Activated CD4-positive, alpha-beta T cell treated with anti-CD3 and anti-CD28 coated beads, Interleukin-2, amount 10 ng/mL, durations not matched to agents 24 days and 14 days (primary cell): ENCODE measurements around the gene TEAD1. TPM values are rescaled to one million over a fixed set of nuclear protein-coding genes. Genes with fewer than 3 reads are reported as not detected.
"Not testable (repeated sequence)": the region's sequence is repeated elsewhere in the genome, so short reads cannot be mapped to it uniquely, and the experiment has no call there.

Experiments used
- DNase-seq: peaks from one replicate; pipeline ENCODE4 v3.0.0; 2022
- H3K27ac Mint-ChIP-seq: one replicate; pipeline ENCODE4 v1.8.0; 2022; ENCODE audit warnings: mild to moderate bottlenecking, mixed read lengths
- H3K27me3 Mint-ChIP-seq: one replicate; pipeline ENCODE4 v1.8.0; 2022; ENCODE audit warnings: mixed read lengths
- H3K36me3 Mint-ChIP-seq: one replicate; pipeline ENCODE4 v1.8.0; 2022; ENCODE audit warnings: low read depth, mild to moderate bottlenecking, mixed read lengths
- H3K4me1 Mint-ChIP-seq: one replicate; pipeline ENCODE4 v1.8.0; 2021; ENCODE audit warnings: mixed read lengths
- H3K4me3 Mint-ChIP-seq: one replicate; pipeline ENCODE4 v1.8.0; 2022; ENCODE audit warnings: mild to moderate bottlenecking, moderate library complexity, mixed read lengths
- H3K9me3 Mint-ChIP-seq: one replicate; pipeline ENCODE4 v1.8.0; 2021; ENCODE audit warnings: mixed read lengths
- intact Hi-C: fragments of 100-400 bp; cut with micrococcal nuclease; formaldehyde crosslinking; loops from one replicate; pipeline ENCODE4 v1.15.1; 2023
- total RNA-seq: library from RNA; stranded (reverse); gene quantifications from 2 replicates; pipeline ENCODE4 v1.2.3, GENCODE V29; 2022

Gene TEAD1
- total RNA-seq, 1 donor from 2014 or later, result 0.49 TPM

DNA sequence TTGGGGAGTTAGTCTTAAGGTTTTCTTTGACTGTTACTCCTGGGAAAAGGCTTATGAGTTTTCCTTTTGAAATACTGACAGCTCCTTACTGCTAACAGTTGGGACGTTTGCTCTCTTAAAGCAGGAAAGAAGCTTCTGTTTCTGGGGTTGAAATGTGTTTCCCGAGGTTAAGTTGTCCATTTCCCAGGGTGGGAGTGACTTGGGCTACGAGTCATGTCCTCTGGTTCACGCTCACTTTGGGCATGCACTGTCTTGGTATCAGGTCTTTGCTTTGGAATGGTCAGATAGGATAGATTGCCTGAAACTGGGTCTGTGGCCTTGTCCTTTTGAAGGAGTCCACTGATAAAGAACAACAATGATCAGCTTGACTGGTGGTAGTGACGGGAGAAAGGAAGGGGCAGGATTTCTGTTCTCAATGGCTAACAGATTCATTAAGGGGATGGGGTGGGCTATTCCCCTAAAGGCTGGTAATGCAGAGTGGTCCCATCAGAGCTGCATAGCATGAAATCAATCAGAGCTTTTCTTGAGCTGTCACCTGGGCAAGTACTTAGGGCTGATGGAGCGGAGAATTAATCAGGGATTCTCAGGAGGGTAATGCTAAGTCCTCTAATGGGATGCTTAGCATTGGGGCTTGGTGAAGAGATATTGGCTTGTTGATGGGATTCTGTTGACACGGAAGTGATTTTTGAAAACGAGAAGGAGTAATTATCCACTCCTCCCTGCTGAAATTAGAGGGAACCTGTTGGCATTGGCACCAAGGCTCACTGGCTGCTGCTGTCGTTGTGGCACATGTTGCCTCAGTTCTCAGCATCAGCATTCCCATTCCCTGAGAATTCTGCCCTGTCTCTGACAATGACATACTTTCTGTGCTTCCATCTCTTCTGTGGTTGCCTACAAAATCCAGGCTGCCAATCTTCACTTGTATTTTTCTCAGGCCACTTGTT, 81.6 kb downstream of the TEAD1 start:
- H3K9me3 Mint-ChIP-seq, result no peaks in the 10 kb centered on the region

DNA sequence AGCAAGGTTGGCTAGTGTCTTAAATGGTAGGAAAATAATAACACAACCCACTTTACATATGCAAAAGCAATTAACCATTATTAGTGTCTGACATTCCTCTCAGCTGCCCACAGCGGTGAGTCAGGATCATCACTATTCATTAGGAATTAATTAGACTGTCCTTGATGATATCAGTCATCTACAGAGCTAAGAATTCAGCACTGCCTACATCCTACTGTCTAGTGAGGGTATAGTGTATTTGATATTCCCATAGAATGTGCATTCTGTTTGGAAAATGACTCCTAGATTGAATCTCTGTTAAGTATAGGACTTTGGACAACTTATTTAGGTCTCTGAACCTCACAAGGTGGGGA, 82.2 kb downstream of the TEAD1 start:
- Mint-ChIP-seq H3K36me3 (no peaks in the 10 kb centered on the region), H3K4me1 (no peaks in the 10 kb centered on the region), H3K9me3 (no peaks in the 10 kb centered on the region), H3K27me3 (peaks cover 25% of the 10 kb centered on the region), H3K4me3 (no peak overlapping the region), H3K27ac (no peak overlapping the region)
- no peak for DNase-seq
- intact Hi-C loops, result no loop called here

More for the DNA sequence above, 81.6 kb downstream of the TEAD1 start:
- Mint-ChIP-seq H3K27me3 (peaks cover 21% of the 10 kb centered on the region), H3K36me3 (no peaks in the 10 kb centered on the region), H3K4me3 (no peak overlapping the region), H3K4me1 (no peaks in the 10 kb centered on the region), H3K27ac (no peak overlapping the region)
- intact Hi-C loops, result no loop called here
- DNase-seq, result no peak

GRCh38 chr11:12756867-12757266, 82.6 kb downstream of the TEAD1 start:
- no peak for DNase-seq
- H3K36me3 Mint-ChIP-seq, result no peaks in the 10 kb centered on the region
- H3K4me3 Mint-ChIP-seq, result no peak overlapping the region
- intact Hi-C loops, result no loop called here
- H3K27me3 Mint-ChIP-seq, result peaks cover 28% of the 10 kb centered on the region
- no peaks in the 10 kb centered on the region for H3K4me1 Mint-ChIP-seq
- H3K27ac Mint-ChIP-seq, result no peak overlapping the region
- no peaks in the 10 kb centered on the region for H3K9me3 Mint-ChIP-seq

DNA sequence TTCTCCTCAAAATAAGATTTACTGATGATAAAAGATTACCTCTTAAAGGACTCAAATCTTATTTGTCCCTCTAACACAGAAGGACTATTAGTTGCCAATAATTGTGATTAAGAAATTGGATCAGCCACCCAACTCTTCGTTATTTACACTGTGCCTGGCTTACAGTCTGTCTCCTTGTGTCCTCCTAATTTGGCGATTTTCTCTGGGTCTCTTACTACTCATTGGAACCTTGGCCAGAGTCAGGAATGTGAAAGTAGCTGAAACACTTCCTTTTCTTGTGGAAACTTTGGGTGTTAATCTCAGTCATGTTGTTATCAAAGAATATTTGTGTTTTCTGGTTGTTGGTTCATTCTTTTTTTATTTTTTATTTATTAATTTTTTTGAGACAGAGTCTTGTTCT, 83.2 kb downstream of the TEAD1 start:
- Mint-ChIP-seq H3K27me3 (peaks cover 29% of the 10 kb centered on the region), H3K27ac (no peak overlapping the region), H3K4me3 (no peak overlapping the region), H3K36me3 (no peaks in the 10 kb centered on the region), H3K9me3 (no peaks in the 10 kb centered on the region), H3K4me1 (no peaks in the 10 kb centered on the region)
- no peak for DNase-seq
- intact Hi-C loops, result no loop called here

DNA sequence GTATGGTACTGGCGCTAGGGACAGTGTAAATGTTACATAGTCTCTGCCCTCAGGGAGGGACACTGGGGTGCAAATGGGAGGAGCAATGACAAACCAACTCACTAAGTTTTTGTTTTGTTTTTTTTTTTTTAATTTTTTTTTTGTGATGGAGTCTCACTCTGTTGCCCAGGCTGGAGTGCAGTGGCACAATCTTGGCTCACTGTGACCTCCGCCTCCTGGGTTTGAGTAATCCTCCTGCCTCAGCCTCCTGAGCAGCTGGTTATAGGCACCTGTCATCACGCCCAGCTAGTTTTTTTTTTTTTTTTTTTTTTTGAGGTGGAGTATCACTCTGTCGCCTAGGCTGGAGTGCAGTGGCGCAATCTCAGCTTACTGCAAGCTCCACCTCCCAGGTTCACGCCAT, 83.9 kb downstream of the TEAD1 start:
- intact Hi-C loops, H3K27ac Mint-ChIP-seq: not testable (repeated sequence)
- peaks cover 34% of the 10 kb centered on the region for H3K27me3 Mint-ChIP-seq

GRCh38 chr11:12761029-12761428, 86.8 kb downstream of the TEAD1 start:
- intact Hi-C loops, result no loop called here
- H3K36me3 Mint-ChIP-seq, result no peaks in the 10 kb centered on the region
- no peak overlapping the region for H3K27ac Mint-ChIP-seq
- no peak for DNase-seq
- H3K27me3 Mint-ChIP-seq, result peaks cover 28% of the 10 kb centered on the region
- no peaks in the 10 kb centered on the region for H3K9me3 Mint-ChIP-seq
- H3K4me1 Mint-ChIP-seq, result no peaks in the 10 kb centered on the region
- H3K4me3 Mint-ChIP-seq, result no peak overlapping the region

More for the DNA sequence above, 83.9 kb downstream of the TEAD1 start:
- H3K4me1 Mint-ChIP-seq, H3K36me3 Mint-ChIP-seq, H3K9me3 Mint-ChIP-seq, H3K4me3 Mint-ChIP-seq, DNase-seq: not testable (repeated sequence)

- Mint-ChIP-seq H3K4me1 (no peaks in the 10 kb centered on the region), H3K9me3 (no peaks in the 10 kb centered on the region), H3K36me3 (no peaks in the 10 kb centered on the region), H3K27ac (no peak overlapping the region), H3K4me3 (no peak overlapping the region), H3K27me3 (peaks cover 28% of the 10 kb centered on the region)
- no peak for DNase-seq
- intact Hi-C loops, result no loop called here
Measured at GRCh38 chr11:12762278-12762677, 88.1 kb downstream of the TEAD1 start.

DNA sequence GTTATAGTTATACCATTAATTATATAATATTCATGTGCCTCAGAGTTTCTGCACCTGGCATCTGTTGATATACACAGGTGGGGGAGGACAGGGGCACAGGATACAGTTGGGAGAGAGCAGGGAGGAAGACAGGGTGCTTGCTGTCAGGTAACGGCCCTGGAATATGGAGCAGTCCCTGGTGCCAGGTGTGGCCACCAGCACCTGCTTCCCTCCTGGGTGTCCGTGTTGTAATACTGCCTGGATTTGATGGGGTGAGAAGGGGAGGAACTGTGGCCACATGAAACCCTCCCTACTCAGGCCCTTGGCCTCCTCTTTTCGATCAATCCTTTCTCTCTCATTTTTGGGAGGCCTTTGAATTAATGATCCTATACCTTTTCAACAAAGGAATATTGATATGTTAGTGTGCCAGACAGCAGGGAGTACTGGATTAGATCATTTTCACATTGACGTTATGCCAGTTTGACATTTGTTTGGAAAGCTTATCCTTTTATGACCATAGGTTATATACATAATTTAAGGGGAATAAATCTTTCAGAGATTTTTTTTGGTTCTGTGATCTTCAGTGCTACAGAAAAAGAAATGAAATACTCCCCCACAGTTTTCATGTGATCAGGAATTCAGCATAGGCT, 88.6 kb downstream of the TEAD1 start:
- intact Hi-C loops, result no loop called here
- H3K27me3 Mint-ChIP-seq, result peaks cover 32% of the 10 kb centered on the region
- H3K36me3 Mint-ChIP-seq, result no peaks in the 10 kb centered on the region
- no peak overlapping the region for H3K4me3 Mint-ChIP-seq
- no peaks in the 10 kb centered on the region for H3K9me3 Mint-ChIP-seq
- no peak for DNase-seq
- H3K4me1 Mint-ChIP-seq, result no peaks in the 10 kb centered on the region
- no peak overlapping the region for H3K27ac Mint-ChIP-seq

DNA sequence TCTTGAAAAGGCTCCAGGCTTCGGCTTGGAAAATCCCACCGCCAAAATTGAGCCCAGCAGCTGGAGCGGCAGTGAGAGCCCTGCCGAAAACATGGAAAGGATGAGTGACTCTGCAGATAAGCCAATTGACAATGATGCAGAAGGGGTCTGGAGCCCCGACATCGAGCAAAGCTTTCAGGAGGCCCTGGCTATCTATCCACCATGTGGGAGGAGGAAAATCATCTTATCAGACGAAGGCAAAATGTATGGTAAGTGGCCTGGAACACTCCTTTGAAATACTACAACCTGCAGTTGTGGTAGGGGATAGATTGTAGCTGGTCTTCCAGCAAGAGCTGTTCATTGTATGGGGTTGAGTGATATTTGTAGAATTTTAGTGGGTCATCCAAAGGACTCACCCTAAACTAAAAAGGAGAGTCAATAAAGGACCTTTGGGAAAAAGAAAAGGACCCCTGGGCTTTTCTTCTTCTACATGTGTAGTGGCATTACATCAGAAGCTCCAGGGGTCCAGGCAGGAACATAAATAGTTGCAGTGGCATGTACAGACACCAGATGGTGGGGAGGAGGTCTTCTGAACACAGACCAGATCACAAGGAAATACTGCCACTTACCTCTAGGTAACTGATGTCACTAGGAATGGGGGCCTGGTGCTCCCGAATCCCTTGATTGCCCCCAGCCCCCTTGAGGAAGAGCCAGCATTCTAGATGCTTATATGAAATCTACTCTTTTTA, 90.1 kb downstream of the TEAD1 start:
- H3K4me3 Mint-ChIP-seq, result no peak overlapping the region
- intact Hi-C loops, result no loop called here
- no peaks in the 10 kb centered on the region for H3K4me1 Mint-ChIP-seq
- peaks cover 30% of the 10 kb centered on the region for H3K27me3 Mint-ChIP-seq
- H3K27ac Mint-ChIP-seq, result no peak overlapping the region
- H3K36me3 Mint-ChIP-seq, result no peaks in the 10 kb centered on the region
- H3K9me3 Mint-ChIP-seq, result no peaks in the 10 kb centered on the region
- no peak for DNase-seq

GRCh38 chr11:12765428-12765827, 91.2 kb downstream of the TEAD1 start:
- Mint-ChIP-seq H3K4me3 (no peak overlapping the region), H3K9me3 (no peaks in the 10 kb centered on the region), H3K36me3 (no peaks in the 10 kb centered on the region), H3K27ac (no peak overlapping the region), H3K4me1 (no peaks in the 10 kb centered on the region), H3K27me3 (peaks cover 27% of the 10 kb centered on the region)
- intact Hi-C loops, result no loop called here
- DNase-seq, result no peak

GRCh38 chr11:12767027-12767426, 92.8 kb downstream of the TEAD1 start:
- H3K4me1 Mint-ChIP-seq, result peaks cover 3% of the 10 kb centered on the region
- H3K36me3 Mint-ChIP-seq, result no peaks in the 10 kb centered on the region
- intact Hi-C loops, result no loop called here
- no peaks in the 10 kb centered on the region for H3K9me3 Mint-ChIP-seq
- H3K27me3 Mint-ChIP-seq, result peaks cover 19% of the 10 kb centered on the region
- no peak overlapping the region for H3K27ac Mint-ChIP-seq
- H3K4me3 Mint-ChIP-seq, result no peak overlapping the region
- no peak for DNase-seq

DNA sequence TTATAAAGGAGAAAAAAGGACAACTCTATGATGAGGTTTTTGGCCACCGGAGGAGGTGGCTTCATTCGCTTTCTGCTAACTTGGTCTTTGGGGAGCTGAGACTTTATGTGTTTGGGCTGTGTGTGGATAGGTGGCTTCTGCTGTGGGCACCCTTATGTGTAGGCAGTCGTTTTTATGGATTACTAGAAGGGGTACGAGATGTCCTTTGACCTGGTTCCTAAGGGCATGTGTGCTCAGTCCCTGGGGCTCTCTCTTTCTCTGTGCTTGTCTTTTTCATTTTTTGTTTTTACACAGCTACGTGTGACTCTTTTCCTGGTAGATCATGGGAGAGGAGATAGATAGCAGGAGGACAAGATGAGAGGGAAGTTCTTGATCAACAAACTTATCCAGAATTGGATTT, 93.4 kb downstream of the TEAD1 start:
- Mint-ChIP-seq H3K36me3 (no peaks in the 10 kb centered on the region), H3K4me3 (no peak overlapping the region), H3K27ac (no peak overlapping the region), H3K27me3 (peaks cover 18% of the 10 kb centered on the region), H3K4me1 (peaks cover 6% of the 10 kb centered on the region), H3K9me3 (no peaks in the 10 kb centered on the region)
- intact Hi-C loops, result no loop called here
- no peak for DNase-seq

GRCh38 chr11:12768726-12769673, 94.8 kb downstream of the TEAD1 start:
- intact Hi-C loops, result no loop called here
- no peak overlapping the region for H3K27ac Mint-ChIP-seq

More at GRCh38 chr11:12768726-12769673, 94.8 kb downstream of the TEAD1 start:
- DNase-seq, result no peak
- Mint-ChIP-seq H3K36me3 (no peaks in the 10 kb centered on the region), H3K4me3 (no peak overlapping the region), H3K4me1 (peaks cover 6% of the 10 kb centered on the region), H3K27me3 (peaks cover 14% of the 10 kb centered on the region), H3K9me3 (no peaks in the 10 kb centered on the region)
